Prostate gland (tissue), 2 donors: ENCODE data around the gene GTF2H2C.

Experiments
- CTCF ChIP-seq, 4 experiments: fragments of 200-600 bp in 2 of 4; fragments of 450-650 bp in 2 of 4; sonication (generic) in 2 of 4; IDR thresholded peaks; 1 replicate in 3 of 4; 2 replicates in 1 of 4; pipeline ENCODE4 v1.5.1; 2016 to 2019; ENCODE audit warnings: antibody characterized with exemption in 4 of 4, mild to moderate bottlenecking in 2 of 4, moderate library complexity in 2 of 4
- POLR2AphosphoS5 ChIP-seq: sonication (generic); formaldehyde crosslinking; IDR thresholded peaks from one replicate; pipeline ENCODE4 v1.6.1; 2017; ENCODE audit warnings: antibody characterized with exemption

DNA sequence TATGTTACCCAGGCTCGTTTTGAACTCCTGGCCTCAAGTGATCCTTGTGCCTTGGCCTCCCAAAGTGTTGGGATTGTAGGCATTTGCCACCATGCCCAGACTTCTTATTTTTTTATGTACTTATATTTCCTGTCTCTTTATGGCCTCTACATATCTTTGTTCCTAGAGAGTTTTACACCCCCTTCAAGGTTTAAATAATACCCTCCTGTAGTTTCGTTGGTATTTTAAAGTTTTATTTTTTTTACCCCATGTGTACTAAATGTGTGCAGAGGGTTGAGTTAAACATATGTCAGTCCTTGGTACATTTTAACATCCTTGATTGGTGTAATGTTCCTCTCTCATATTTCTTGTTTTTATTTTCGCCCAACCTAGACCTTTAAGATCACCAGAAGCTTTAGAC lies 38.0 kb upstream of the GTF2H2C start:
- TF ChIP-seq CTCF (IDR thresholded peaks at IDR 0.05) (no peak), POLR2AphosphoS5 (no peak)
